Lower leg skin (tissue), 4 donors: Measurements from ENCODE around the gene MRAS. TPM values are rescaled to one million over a fixed set of nuclear protein-coding genes. Genes with fewer than 3 reads are reported as not detected.

ENCODE experiments used
- DNase-seq, 2 donors: peaks; one replicate each; pipeline ENCODE4 v3.0.0-alpha.2; 2019; ENCODE audit warnings: low spot score in 2 of 2
- H3K4me3 ChIP-seq: fragments of 200-600 bp; sonication (generic); 2 replicates; pipeline ENCODE4 v1.5.1; 2017; ENCODE audit warnings: mild to moderate bottlenecking, low read depth; ENCODE audit not compliant: poor library complexity, severe bottlenecking
- POLR2A ChIP-seq, 2 donors: fragments of 450-650 bp; IDR thresholded peaks; one replicate each; pipeline ENCODE4 v1.6.1; 2016 to 2017; ENCODE audit warnings: antibody characterized with exemption in 2 of 2, mild to moderate bottlenecking in 1 of 2, moderate library complexity in 1 of 2
- WGBS, 2 donors: methylation state at CpG; one replicate each; pipeline ENCODE4 v1.1.5; 2018; 5-methylcytosine and 5-hydroxymethylcytosine counted together
- intact Hi-C: fragments of 100-400 bp; cut with DNase I; formaldehyde crosslinking; loops from one replicate; pipeline ENCODE4 v1.15.0; 2023; ENCODE audit warnings: low total_unique reads
- total RNA-seq, 4 donors: library from RNA; depleted of rRNA; stranded (reverse); fragments of >200 nt; gene quantifications; one replicate each; pipeline ENCODE4 v1.1.0, GENCODE V29; 2016
- TF ChIP-seq, protein P1 (sequence below), 3 donors: fragments of 450-650 bp; IDR thresholded peaks; one replicate each; pipeline ENCODE4 v1.5.1; 2016; ENCODE audit warnings: antibody characterized with exemption in 3 of 3, mild to moderate bottlenecking in 3 of 3, moderate library complexity in 2 of 3

Gene MRAS
- total RNA-seq, 4 donors from 2014 or later = 6.3 to 22.2 (median 10.3) TPM

DNA sequence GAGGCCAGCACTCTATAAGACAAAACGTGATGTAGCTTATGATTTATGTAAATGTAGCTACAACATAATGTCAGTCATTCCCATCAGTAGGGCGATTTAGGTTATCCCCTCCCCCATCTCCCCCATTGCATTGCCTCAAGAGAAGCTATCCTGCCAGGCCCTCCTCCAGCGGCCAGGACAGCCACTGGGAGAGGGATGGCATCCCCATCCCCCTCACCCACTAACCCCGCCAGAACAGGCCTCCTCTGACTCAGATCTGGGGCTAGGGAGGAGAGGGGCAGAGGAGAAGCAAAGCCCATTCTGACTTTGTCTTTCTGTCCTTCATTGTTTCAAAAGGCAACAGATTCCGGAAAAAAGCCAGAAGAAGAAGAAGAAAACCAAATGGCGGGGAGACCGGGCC lies 53.5 kb downstream of the MRAS start:
- H3K4me3 ChIP-seq = no peak overlapping the region
- intact Hi-C loops = no loop called here
- 88 to 89% methylated on average over 7 of the region's 7 CpGs for WGBS, 2 donors
- TF ChIP-seq, protein P1, sequence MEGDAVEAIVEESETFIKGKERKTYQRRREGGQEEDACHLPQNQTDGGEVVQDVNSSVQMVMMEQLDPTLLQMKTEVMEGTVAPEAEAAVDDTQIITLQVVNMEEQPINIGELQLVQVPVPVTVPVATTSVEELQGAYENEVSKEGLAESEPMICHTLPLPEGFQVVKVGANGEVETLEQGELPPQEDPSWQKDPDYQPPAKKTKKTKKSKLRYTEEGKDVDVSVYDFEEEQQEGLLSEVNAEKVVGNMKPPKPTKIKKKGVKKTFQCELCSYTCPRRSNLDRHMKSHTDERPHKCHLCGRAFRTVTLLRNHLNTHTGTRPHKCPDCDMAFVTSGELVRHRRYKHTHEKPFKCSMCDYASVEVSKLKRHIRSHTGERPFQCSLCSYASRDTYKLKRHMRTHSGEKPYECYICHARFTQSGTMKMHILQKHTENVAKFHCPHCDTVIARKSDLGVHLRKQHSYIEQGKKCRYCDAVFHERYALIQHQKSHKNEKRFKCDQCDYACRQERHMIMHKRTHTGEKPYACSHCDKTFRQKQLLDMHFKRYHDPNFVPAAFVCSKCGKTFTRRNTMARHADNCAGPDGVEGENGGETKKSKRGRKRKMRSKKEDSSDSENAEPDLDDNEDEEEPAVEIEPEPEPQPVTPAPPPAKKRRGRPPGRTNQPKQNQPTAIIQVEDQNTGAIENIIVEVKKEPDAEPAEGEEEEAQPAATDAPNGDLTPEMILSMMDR (IDR thresholded peaks at IDR 0.05) = no peak
- TF ChIP-seq POLR2A (IDR thresholded peaks at IDR 0.05) = no peak
- no peak for DNase-seq

DNA sequence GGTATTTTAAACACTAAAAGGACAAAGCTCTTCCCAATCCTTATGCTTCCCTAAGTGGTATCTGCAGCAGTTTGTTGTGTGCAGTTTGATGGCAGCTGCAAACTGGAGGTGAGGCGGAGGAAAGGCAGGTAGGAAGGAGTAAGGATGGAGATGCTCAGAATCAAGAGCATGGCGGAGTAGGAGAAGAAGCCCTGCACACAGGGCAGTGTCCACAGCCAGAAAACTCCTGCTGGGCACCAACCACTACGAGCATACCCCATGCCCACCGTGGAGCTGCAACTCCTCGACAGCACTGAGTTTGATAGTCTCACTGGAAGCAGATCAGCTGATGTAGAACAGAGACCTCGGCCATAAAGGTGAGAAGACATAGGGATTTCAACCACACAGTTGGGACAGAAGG lies 55.7 kb downstream of the MRAS start:
- intact Hi-C loops = no loop called here
- TF ChIP-seq, protein P1 (IDR thresholded peaks at IDR 0.05) = no peak
- no peak for TF ChIP-seq POLR2A (IDR thresholded peaks at IDR 0.05)

GRCh38 chr3:138405001-138405400 lies 56.6 kb downstream of the MRAS start:
- DNase-seq = no peak
- no peak overlapping the region for H3K4me3 ChIP-seq
- no peak for TF ChIP-seq POLR2A (IDR thresholded peaks at IDR 0.05)
- TF ChIP-seq, protein P1 (IDR thresholded peaks at IDR 0.05) = no peak
- intact Hi-C loops = no loop called here
- WGBS, 2 donors = 90% methylated on average over 7 of the region's 7 CpGs

More for the DNA sequence above, 55.7 kb downstream of the MRAS start:
- peak in 1 of 2 donors; percentile 49 for DNase-seq
- no peak overlapping the region for H3K4me3 ChIP-seq
- WGBS, 2 donors = 98% methylated on average over 6 of the region's 6 CpGs

DNA sequence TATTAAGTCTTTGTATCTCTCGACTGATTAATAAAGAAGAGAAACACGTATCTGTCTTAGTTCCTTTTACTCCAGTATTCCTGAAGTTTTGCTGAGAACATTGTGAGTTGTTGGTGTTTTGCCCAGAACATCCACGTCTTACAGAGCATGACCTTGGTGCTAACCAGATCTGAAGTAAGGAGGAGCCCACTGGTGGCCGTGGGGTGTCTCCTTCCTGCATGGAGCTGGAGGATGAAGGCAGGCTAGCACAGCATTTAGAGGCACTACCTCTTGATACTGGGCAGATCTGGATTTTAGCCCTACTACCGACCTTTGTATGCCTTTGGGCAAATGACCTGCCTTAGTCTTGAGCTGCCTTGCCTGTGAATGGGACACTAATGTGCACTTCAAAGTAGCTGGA lies 57.1 kb downstream of the MRAS start:
- TF ChIP-seq POLR2A (IDR thresholded peaks at IDR 0.05) = no peak
- TF ChIP-seq, protein P1 (IDR thresholded peaks at IDR 0.05) = no peak
- no peak overlapping the region for H3K4me3 ChIP-seq
- no peak for DNase-seq
- 93% methylated on average over 5 of the region's 5 CpGs for WGBS, 2 donors
- intact Hi-C loops = no loop called here

DNA sequence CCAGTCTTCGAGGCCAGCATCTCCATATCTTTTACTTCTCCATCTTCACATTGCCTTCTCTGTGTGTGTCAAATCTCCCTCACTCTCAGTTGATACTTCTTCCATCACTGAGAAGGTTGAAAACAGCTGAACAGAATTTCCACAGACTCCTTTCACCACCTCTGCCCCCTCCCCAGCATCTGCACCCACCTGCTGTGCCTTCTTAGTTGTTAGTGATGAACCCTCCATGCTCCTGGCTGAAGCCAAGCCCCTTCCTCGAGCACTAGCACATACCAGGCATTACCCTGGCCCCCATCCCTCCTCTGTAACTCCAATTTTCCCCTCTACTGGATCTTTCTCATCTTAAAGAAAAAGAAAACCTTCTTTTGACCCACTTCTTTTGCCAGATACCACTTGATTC lies 58.2 kb downstream of the MRAS start:
- no peak for DNase-seq
- TF ChIP-seq POLR2A (IDR thresholded peaks at IDR 0.05) = no peak
- TF ChIP-seq, protein P1 (IDR thresholded peaks at IDR 0.05) = no peak
- H3K4me3 ChIP-seq = no peak overlapping the region
- 85 to 87% methylated on average over 2 of the region's 2 CpGs for WGBS, 2 donors
- intact Hi-C loops = no loop called here

- TF ChIP-seq, protein P1 (IDR thresholded peaks at IDR 0.05) = no peak
- no peak for TF ChIP-seq POLR2A (IDR thresholded peaks at IDR 0.05)
- intact Hi-C loops = no loop called here
- WGBS, 2 donors = 90% methylated on average over 3 of the region's 3 CpGs
- DNase-seq = no peak
- no peak overlapping the region for H3K4me3 ChIP-seq
Observed at GRCh38 chr3:138407236-138407907, 59.0 kb downstream of the MRAS start.
